Measurements from ENCODE around the gene TBC1D22A.
A peak's percentile ranks its signal among the peaks of the same experiment; 100 is the strongest.

Gene TBC1D22A

DNA sequence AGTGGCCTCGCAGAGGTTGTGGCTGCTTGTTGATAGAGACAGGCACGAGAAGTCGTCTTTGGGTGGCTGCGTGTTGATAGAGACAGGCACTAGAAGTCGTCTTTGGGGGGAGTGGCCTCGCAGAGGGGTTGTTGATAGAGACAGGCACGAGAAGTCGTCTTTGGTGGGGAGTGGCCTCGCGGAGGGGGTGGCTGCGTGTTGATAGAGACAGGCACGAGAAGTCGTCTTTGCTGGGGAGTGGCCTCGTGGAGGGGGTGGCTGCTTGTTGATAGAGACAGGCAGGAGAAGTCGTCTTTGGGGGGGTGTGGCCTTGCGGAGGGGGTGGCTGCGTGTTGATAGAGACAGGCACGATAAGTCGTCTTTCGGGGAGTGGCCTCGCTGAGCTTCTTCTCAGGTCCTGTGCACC, 328.8 kb downstream of the TBC1D22A start:
- peak overlapping the region; percentile 62 for H3K4me3 ChIP-seq
- TF ChIP-seq, protein P1, sequence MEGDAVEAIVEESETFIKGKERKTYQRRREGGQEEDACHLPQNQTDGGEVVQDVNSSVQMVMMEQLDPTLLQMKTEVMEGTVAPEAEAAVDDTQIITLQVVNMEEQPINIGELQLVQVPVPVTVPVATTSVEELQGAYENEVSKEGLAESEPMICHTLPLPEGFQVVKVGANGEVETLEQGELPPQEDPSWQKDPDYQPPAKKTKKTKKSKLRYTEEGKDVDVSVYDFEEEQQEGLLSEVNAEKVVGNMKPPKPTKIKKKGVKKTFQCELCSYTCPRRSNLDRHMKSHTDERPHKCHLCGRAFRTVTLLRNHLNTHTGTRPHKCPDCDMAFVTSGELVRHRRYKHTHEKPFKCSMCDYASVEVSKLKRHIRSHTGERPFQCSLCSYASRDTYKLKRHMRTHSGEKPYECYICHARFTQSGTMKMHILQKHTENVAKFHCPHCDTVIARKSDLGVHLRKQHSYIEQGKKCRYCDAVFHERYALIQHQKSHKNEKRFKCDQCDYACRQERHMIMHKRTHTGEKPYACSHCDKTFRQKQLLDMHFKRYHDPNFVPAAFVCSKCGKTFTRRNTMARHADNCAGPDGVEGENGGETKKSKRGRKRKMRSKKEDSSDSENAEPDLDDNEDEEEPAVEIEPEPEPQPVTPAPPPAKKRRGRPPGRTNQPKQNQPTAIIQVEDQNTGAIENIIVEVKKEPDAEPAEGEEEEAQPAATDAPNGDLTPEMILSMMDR (IDR thresholded peaks at IDR 0.05): no peak
- no peak overlapping the region for H3K27ac ChIP-seq
- DNase-seq (ENCODE audit: low spot score): no peak

DNA sequence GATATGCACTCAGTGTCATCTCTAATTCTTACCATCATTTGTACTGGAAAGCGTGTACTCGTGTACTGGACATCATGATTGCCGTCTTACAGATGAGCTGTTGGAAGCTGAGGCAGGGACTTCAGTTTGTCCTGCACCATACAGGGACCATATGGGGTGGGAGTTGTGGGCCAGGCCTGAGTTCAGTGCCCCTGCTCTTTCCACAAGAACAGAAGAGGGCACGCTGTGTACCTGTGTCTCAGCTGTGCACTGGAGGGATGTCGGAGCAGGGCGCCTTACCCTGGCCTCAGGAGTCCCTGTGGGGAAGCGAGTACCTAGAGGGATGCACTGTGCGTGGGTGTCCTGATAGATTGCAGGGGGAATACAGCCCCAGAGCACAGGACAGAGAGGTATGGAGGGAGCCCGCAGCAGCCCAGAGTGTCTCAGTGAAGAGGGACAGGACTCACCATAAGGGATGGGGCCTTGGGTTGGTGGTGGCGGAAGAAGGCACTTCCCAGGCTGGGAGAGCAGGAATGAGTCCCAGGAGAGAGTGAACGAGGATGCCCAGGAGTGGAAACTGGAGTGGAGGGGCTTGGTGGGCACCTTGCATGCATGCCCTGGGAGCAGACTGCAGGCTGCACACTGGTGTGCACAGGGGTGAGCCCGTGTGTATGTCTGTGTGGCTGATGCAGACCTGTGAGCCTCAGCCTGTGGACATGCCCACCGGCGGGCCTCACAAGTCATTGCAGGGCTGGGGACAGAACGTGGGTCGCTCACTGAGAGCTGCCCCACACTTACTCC, 329.7 kb downstream of the TBC1D22A start:
- H3K27ac ChIP-seq: no peak overlapping the region
- DNase-seq (ENCODE audit: low spot score): no peak
- TF ChIP-seq, protein P1 (IDR thresholded peaks at IDR 0.05): no peak
- H3K4me3 ChIP-seq: no peak overlapping the region

DNA sequence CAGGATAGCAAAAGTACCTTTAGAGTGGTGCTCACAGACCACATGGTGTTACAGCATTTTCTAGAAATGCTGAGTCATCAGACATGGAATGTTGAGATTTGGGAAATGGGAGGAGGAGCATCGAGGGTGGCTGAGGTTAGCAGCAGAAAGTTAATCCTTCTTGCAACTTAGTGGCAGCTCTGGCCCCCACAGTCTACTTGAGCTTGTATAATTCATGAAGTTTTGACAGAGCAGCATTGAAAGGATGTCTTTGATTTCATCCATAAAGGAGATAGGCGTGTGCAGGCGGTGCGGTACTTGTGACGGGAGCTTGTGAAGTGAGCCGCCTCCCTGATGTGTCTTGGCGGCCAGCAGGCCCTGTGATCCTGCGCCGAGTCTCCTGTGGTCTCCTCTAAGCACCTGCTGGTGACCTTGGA, 330.5 kb downstream of the TBC1D22A start:
- DNase-seq (ENCODE audit: low spot score): no peak
- Histone ChIP-seq H3K27ac (no peak overlapping the region), H3K4me3 (no peak overlapping the region)
- TF ChIP-seq, protein P1 (IDR thresholded peaks at IDR 0.05): no peak

DNA sequence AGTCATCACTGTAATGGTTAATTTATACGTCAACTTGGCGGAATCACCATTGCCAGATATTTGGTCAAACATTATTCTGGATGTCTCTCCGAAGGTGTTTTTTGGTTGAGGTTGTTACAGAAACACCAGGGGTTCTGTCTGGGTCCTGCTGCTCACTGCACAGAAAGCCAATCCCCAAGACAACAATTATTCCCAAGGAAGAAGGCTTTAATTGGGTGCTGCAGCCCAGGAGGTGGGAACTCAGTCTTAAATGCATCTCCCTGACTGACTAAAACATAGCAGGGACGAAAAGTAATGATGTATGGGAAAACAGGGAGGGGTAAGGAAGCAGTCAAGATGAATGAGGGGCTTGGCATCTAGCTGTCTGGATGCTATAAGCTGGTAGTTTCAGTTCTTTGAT, 331.3 kb downstream of the TBC1D22A start:
- no peak overlapping the region for H3K4me3 ChIP-seq
- H3K27ac ChIP-seq: no peak overlapping the region
- no peak for DNase-seq (ENCODE audit: low spot score)
- TF ChIP-seq, protein P1 (IDR thresholded peaks at IDR 0.05): no peak

DNA sequence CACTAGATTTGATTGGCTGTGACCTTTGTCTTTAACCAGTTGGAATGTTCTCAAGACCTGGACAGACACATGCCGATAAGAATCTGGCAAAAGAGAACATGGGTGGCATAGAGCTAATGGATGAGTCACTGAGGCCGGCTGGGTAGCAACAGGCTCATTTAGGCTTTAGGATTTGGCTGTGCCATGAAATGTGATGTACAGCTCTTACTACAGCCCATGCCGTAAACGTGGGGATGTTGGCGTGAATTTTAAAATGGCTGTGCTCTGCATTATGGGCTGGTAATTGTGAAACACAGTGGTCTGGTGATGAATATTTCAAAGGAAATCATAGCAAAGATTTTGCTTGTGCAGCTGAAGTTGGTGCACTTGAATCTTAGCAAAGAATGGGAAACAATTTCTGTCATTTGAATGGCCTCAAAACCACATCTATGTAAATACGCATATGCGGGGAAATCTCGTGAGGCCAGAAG, 332.4 kb downstream of the TBC1D22A start:
- TF ChIP-seq, protein P1 (IDR thresholded peaks at IDR 0.05): no peak
- Histone ChIP-seq H3K4me3 (no peak overlapping the region), H3K27ac (no peak overlapping the region)
- DNase-seq (ENCODE audit: low spot score): no peak

DNA sequence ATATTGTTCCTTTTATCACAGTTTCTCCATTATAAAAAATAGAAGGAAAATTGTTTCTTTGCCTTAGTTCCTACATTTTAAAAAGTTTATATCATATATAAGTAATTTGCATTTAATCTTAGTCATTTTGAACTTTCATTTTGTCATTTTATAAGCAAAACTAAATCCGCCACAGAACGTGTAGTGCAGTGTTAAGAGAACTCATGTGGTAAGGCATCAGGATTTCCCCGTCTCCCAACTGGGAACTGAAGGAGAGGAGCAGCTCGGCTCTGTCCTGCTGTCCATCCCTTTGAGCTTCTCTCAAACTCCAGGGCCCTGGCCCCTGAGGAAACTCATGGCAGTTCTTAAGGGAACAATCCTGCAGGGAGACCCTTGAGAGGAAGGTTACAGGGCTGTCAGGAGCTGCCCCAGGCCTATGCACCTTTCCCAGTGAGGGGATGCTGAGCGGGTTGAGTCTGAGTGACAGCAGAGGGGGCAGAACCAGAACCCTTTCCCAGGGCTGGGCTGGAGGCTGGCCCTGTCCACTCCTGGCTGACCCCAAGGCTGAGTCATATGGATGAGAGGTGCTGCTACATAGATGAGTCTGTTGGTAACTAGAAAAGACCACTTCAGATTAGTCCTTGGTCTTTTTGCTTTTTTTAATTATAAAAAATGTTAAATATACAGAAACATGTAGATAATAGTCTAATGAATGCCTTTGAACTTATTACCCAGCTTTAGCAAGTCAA, 333.1 kb downstream of the TBC1D22A start:
- H3K4me3 ChIP-seq: no peak overlapping the region
- H3K27ac ChIP-seq: no peak overlapping the region
- no peak for DNase-seq (ENCODE audit: low spot score)
- TF ChIP-seq, protein P1 (IDR thresholded peaks at IDR 0.05): no peak
